GM12878 (cell line): Measurements from ENCODE around the gene KIF26A. TPM values are rescaled to one million over a fixed set of nuclear protein-coding genes. Genes with fewer than 3 reads are reported as not detected.

Experiments used
- EGR1 ChIP-seq, 2 experiments: IDR thresholded peaks; 1 replicate in 1 of 2; 2 replicates in 1 of 2; pipeline ENCODE4 v1.6.1; 2011 to 2012; ENCODE audit warnings: low read depth in 2 of 2, low read length in 2 of 2, borderline replicate concordance in 1 of 2, mild to moderate bottlenecking in 1 of 2, moderate library complexity in 1 of 2
- GABPA ChIP-seq: IDR thresholded peaks from 2 replicates; pipeline ENCODE4 v1.6.1; 2014; ENCODE audit warnings: antibody characterized with exemption, low read depth, mild to moderate bottlenecking, inconsistent platforms
- HCFC1 ChIP-seq: fragments of 150-350 bp; IDR thresholded peaks from 2 replicates; pipeline ENCODE4 v1.6.1; 2014; ENCODE audit warnings: low read length
- HDGF ChIP-seq: fragments of 450-650 bp; IDR thresholded peaks from 2 replicates; pipeline ENCODE4 v1.6.1; 2016; ENCODE audit warnings: antibody characterized with exemption
- MYC ChIP-seq: IDR thresholded peaks from 2 replicates; pipeline ENCODE4 v1.6.1; 2011; ENCODE audit warnings: mild to moderate bottlenecking, low read length, moderate library complexity, inconsistent platforms; ENCODE audit not compliant: insufficient read depth, insufficient replicate concordance, insufficient read length, severe bottlenecking
- NRF1 ChIP-seq: conservative IDR thresholded peaks from 2 replicates; pipeline ENCODE4 v1.6.1; 2011; ENCODE audit warnings: mild to moderate bottlenecking, low read depth, low read length, improper control_type of control experiment
- POU2F2 ChIP-seq: IDR thresholded peaks from 3 replicates; pipeline ENCODE4 v1.6.1; 2011; ENCODE audit warnings: low read depth, mild to moderate bottlenecking, low read length, borderline replicate concordance
- TCF12 ChIP-seq: IDR thresholded peaks from 2 replicates; pipeline ENCODE4 v1.6.1; 2011; ENCODE audit warnings: low read depth, mild to moderate bottlenecking, low read length
- ZSCAN29 ChIP-seq: fragments of 450-650 bp; IDR thresholded peaks from 2 replicates; pipeline ENCODE4 v1.6.1; 2017; ENCODE audit warnings: mild to moderate bottlenecking, moderate library complexity
- polyA plus RNA-seq, 11 experiments: library from polyadenylated mRNA; depleted of rRNA in 4 of 11; unstranded in 6 of 11; stranded (reverse) in 5 of 11; fragments of >200 nt; fragmentation: Nextera tagmentation in 4 of 11; fragmentation: Illumina TruSeq in 1 of 11; extraction: Ambion mirVana in 4 of 11; extraction: Trizol in 1 of 11; gene quantifications; 1 replicate in 1 of 11; 2 replicates in 10 of 11; pipeline versions ENCODE4 v1.2.1 to v1.2.3, GENCODE V29; 2011 to 2016; ENCODE audit warnings: inconsistent platforms in 2 of 11, missing spikeins in 2 of 11, low read depth in 1 of 11
- total RNA-seq, 4 experiments: library from RNA; depleted of rRNA in 3 of 4; stranded (reverse); fragments of >200 nt in 3 of 4; fragmentation: Illumina TruSeq in 1 of 4; extraction: Trizol in 1 of 4; gene quantifications; 2 replicates each; pipeline versions ENCODE4 v1.2.1 to v1.2.3, GENCODE V29; 2013 to 2021
- TF ChIP-seq, protein P1 (sequence below): fragments of 450-650 bp; formaldehyde crosslinking; IDR thresholded peaks from 2 replicates; pipeline ENCODE4 v1.4.0; 2020; ENCODE audit warnings: mild to moderate bottlenecking, moderate library complexity
- TF ChIP-seq, protein P2 (sequence below), 3 experiments: IDR thresholded peaks in 2 of 3; conservative IDR thresholded peaks in 1 of 3; 2 replicates each; pipeline ENCODE4 v1.5.1; 2011; ENCODE audit warnings: low read depth in 3 of 3, low read length in 3 of 3, mild to moderate bottlenecking in 3 of 3, control low read depth in 2 of 3, moderate library complexity in 2 of 3, inconsistent platforms in 1 of 3, mixed read lengths in 1 of 3; ENCODE audit not compliant: control insufficient read depth in 2 of 3, insufficient read depth in 1 of 3; ENCODE audit errors: extremely low read depth in 1 of 3

The KIF26A gene
- total and polyA plus RNA-seq, 10 of the 15 experiments (the other 5 are each of a cell fraction or from before 2014, with no cell fraction given), result 0.05 TPM; not detected in 9

DNA sequence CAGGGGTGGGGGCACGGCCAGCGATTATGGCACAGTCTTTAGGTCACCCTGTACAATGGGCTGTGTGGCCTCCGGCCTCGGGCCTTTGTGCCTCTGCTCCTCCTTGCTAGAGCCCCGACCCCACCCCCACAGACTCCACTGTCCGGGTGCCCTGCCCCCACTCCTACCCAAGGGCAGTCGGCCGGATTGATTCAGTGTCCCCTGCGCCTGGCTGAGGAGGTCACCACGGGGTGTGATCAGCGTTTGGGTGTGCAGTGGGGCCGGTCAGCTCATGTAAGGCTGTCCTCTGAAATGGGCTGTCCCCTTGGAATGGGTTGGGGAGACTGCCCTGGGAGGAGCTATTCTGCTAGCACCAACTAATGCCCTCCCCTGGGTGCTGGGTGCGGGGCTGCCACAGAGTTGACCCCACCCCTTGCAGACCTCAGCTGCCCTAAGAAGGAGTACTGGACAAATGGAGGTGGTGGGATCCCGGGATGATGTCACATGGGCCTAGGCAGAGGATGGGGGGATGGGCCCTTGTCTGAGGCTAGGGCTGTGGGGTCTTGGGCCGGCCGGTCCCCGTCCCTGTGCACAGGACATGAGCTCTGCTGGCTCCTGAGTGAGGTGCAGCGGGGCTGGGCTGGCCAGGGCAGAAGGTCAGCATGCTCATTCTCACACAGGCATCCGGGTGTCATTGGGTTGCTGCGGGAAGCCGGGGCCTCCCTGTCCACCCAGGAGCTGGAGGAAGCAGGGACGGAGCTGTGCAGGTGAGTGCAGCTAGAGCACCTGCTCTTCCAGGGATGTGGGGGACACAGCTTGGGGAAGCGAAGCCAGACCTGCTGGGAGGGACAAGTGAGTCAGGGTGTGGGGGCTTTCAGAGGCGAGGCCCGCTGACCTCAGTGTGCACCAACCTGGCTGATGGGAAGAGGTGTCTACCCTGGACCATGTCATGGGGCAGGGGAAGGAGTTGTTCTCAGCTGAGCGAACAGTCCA is 29.5 kb upstream of the KIF26A start (continued):
- TF ChIP-seq, protein P1, sequence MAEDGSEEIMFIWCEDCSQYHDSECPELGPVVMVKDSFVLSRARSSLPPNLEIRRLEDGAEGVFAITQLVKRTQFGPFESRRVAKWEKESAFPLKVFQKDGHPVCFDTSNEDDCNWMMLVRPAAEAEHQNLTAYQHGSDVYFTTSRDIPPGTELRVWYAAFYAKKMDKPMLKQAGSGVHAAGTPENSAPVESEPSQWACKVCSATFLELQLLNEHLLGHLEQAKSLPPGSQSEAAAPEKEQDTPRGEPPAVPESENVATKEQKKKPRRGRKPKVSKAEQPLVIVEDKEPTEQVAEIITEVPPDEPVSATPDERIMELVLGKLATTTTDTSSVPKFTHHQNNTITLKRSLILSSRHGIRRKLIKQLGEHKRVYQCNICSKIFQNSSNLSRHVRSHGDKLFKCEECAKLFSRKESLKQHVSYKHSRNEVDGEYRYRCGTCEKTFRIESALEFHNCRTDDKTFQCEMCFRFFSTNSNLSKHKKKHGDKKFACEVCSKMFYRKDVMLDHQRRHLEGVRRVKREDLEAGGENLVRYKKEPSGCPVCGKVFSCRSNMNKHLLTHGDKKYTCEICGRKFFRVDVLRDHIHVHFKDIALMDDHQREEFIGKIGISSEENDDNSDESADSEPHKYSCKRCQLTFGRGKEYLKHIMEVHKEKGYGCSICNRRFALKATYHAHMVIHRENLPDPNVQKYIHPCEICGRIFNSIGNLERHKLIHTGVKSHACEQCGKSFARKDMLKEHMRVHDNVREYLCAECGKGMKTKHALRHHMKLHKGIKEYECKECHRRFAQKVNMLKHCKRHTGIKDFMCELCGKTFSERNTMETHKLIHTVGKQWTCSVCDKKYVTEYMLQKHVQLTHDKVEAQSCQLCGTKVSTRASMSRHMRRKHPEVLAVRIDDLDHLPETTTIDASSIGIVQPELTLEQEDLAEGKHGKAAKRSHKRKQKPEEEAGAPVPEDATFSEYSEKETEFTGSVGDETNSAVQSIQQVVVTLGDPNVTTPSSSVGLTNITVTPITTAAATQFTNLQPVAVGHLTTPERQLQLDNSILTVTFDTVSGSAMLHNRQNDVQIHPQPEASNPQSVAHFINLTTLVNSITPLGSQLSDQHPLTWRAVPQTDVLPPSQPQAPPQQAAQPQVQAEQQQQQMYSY (CRISPR knock-in tag), result no peak
- TF ChIP-seq POU2F2, result no peak
- TF ChIP-seq, protein P2, sequence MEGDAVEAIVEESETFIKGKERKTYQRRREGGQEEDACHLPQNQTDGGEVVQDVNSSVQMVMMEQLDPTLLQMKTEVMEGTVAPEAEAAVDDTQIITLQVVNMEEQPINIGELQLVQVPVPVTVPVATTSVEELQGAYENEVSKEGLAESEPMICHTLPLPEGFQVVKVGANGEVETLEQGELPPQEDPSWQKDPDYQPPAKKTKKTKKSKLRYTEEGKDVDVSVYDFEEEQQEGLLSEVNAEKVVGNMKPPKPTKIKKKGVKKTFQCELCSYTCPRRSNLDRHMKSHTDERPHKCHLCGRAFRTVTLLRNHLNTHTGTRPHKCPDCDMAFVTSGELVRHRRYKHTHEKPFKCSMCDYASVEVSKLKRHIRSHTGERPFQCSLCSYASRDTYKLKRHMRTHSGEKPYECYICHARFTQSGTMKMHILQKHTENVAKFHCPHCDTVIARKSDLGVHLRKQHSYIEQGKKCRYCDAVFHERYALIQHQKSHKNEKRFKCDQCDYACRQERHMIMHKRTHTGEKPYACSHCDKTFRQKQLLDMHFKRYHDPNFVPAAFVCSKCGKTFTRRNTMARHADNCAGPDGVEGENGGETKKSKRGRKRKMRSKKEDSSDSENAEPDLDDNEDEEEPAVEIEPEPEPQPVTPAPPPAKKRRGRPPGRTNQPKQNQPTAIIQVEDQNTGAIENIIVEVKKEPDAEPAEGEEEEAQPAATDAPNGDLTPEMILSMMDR (IDR thresholded peaks at IDR 0.05 in 2 of 3, conservative IDR thresholded peaks at IDR 0.05 in 1 of 3; ENCODE audit: control insufficient read depth in 2 of 3, extremely low read depth in 1 of 3, insufficient read depth in 1 of 3, low read depth in 3 of 3, low read length in 3 of 3), result no peak
- no peak for TF ChIP-seq ZSCAN29
- TF ChIP-seq GABPA, result no peak
- no peak for TF ChIP-seq MYC
- no peak for TF ChIP-seq HCFC1
- TF ChIP-seq HDGF, result no peak
- no peak for TF ChIP-seq EGR1 (IDR thresholded peaks at IDR 0.05; ENCODE audit: borderline replicate concordance in 1 of 2, low read depth in 2 of 2, low read length in 2 of 2)
- TF ChIP-seq NRF1, result no peak
- no peak for TF ChIP-seq TCF12
